HG02763 (cell line): ENCODE measurements around the gene GPR146.

Experiments used
- ATAC-seq: cut with Tn5 transposase; IDR thresholded peaks from one replicate; pipeline ENCODE4 v1.9.1; 2021; ENCODE audit warnings: mild to moderate bottlenecking, moderate library complexity; ENCODE audit not compliant: unreplicated experiment

Gene GPR146

GRCh38 chr7:1041551-1042491 is 2.5 kb upstream of the GPR146 start:
- no peak for ATAC-seq

GRCh38 chr7:1042492-1042833 is 1.9 kb upstream of the GPR146 start:
- no peak for ATAC-seq

- ATAC-seq: no peak
Observed at GRCh38 chr7:1043552-1044188, 676 bp upstream of the GPR146 start.

- no peak for ATAC-seq
Observed at GRCh38 chr7:1045069-1046063, 1.0 kb downstream of the GPR146 start.

DNA sequence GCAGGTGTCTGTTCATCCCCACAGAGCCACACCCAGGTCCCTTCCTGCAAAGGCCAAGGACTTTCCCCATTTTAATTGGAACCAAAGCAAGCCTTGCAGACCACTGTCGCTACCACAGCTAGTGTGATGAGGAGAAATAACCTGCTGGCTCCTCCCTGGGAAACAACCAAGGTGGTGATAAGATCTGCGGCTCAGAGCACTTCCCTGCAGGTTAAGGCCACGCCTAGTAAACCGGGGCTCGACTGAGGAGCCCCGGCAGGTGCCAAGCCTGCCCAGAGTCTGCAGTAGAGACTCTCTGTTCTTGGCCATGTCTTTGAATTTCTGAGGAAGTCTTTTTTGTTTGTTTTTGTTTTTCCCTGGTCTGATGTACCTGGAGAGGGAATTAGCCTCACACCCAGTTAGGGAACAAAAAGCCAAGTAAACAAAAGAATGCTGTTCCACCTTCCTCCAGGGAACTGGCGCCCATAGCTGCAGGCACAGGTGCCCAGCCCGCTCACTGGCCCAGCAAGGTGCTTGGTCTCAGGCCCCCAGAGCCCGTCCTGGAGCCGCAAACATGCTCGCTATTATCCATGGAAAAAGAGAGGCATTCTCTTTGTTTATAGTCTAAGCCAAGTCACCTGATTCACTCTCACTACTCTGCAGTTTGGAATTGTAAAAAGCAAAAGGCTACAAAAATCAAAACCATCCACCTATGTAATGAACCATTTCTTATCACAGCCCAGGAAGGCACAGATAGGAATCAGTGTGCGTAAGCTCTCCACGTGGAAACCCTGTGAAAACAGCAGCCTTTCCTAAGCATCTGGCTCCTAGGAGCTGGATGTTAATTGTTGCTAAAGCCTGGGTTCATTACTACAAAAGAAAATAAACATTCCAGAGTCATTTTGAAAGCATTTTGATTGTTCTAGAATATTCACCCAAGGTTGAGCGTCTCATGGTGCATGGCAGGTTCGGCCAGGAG is 2.7 kb downstream of the GPR146 start:
- ATAC-seq: no peak

- no peak for ATAC-seq
Observed at GRCh38 chr7:1049006-1049741, 4.8 kb downstream of the GPR146 start.

DNA sequence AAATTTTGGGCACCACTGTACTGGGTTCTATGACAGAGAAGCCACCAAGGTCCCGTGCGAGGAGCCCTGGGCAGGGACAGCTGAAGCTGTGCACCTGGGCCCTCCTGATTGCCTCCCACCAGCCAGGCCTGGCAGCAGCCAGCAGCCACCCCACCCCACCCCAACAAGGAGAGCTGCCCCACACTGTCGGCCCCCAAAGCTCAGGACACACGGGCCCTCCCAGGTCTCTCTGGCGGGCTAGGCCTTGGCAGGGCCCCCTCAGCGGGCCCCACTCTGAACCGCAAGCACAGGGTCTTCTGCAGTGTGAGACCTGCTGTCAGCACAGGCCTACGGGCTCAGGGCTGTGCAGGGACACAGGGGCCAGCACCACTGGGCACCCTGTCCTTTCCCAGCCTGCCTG is 5.5 kb downstream of the GPR146 start:
- ATAC-seq: no peak

GRCh38 chr7:1050254-1050906 is 6.0 kb downstream of the GPR146 start:
- ATAC-seq: no peak

- no peak for ATAC-seq
Observed at GRCh38 chr7:1050956-1051690, 6.8 kb downstream of the GPR146 start.

GRCh38 chr7:1052031-1052818 is 7.9 kb downstream of the GPR146 start:
- no peak for ATAC-seq

- no peak for ATAC-seq
Observed at GRCh38 chr7:1053002-1053411, 8.7 kb downstream of the GPR146 start.

DNA sequence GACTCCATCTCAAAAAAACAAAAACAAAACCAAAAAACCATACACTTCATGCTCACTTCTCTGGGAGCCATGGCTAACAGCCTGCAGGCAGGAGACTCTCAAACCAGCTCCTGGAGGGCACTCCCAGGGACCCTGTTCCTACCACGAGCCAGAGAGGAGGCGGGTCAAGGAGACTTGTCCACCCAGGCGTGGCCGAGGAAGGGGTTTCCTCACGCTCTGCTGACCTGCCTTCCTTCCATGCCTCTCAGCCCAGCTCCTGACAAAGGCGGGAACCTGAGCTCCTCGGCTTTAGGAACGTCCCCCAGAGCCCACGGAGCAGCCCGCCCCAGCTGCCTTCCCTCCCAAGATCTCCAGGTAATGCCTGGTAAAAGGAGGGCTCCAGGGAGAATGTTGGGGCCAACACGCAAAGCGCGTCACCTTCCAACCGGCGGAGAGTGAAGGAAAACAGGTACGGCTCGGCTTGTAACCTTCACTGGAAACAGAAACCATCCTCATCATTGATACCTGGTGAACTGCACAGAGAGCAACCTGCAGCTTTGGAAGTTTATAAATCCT is 9.5 kb downstream of the GPR146 start:
- ATAC-seq: no peak

DNA sequence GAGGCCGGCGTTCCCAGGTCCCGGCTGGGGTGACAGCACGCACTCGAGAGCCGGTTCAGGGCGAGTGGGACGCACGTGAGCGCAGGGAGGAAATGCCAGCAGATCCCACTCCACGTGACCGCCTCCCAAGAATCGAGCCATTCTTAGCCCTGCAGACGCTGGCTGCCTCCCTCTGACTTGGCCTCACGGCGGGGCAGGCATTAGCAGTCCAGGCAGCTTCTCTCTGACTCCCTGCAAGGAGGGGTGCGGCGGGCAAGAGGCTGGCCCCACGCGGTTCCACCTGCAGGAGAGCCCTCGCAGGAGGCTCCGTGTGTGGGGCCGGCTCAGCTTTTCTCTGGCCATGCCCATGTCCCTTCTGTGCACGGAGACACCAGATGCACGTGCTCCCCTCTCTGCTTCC is 10.1 kb downstream of the GPR146 start:
- no peak for ATAC-seq

- no peak for ATAC-seq
Observed at GRCh38 chr7:1054861-1055450, 10.6 kb downstream of the GPR146 start.

GRCh38 chr7:1055491-1055955 is 11.2 kb downstream of the GPR146 start:
- ATAC-seq: no peak

GRCh38 chr7:1055956-1056784 is 11.8 kb downstream of the GPR146 start:
- no peak for ATAC-seq
